Effector memory CD4-positive, alpha-beta T cell (primary cell): ENCODE measurements around the gene VN1R2.
"Not testable (repeated sequence)": the region's sequence is repeated elsewhere in the genome, so short reads cannot be mapped to it uniquely, and the experiment has no call there.

ENCODE experiments used
- DNase-seq, 3 donors: peaks; one replicate each; pipeline ENCODE4 v3.0.0-alpha.2; 2020
- H3K27ac ChIP-seq: 2 replicates; pipeline ENCODE4 v1.7.0; 2013; ENCODE audit warnings: mild to moderate bottlenecking, low read length, moderate library complexity; ENCODE audit not compliant: insufficient read depth, poor library complexity, severe bottlenecking
- H3K27me3 ChIP-seq: replicated peaks from 2 replicates; pipeline ENCODE4 v1.7.0; 2013; ENCODE audit warnings: mild to moderate bottlenecking, low read length; ENCODE audit not compliant: insufficient read depth, control insufficient read depth, poor library complexity, severe bottlenecking
- H3K36me3 ChIP-seq: 2 replicates; pipeline ENCODE4 v1.7.0; 2013; ENCODE audit warnings: mild to moderate bottlenecking, low read length, moderate library complexity; ENCODE audit not compliant: control insufficient read depth, insufficient read depth
- H3K4me1 ChIP-seq: 2 replicates; pipeline ENCODE4 v1.7.0; 2013; ENCODE audit warnings: low read length, mild to moderate bottlenecking; ENCODE audit not compliant: control insufficient read depth, insufficient read depth, poor library complexity, severe bottlenecking
- H3K4me3 ChIP-seq: 2 replicates; pipeline ENCODE4 v1.7.0; 2013; ENCODE audit warnings: low read length, low read depth, mild to moderate bottlenecking; ENCODE audit not compliant: insufficient read depth, poor library complexity, severe bottlenecking
- H3K9me3 ChIP-seq: 2 replicates; pipeline ENCODE4 v1.7.0; 2013; ENCODE audit warnings: mild to moderate bottlenecking, low read length, moderate library complexity; ENCODE audit not compliant: control insufficient read depth

VN1R2 gene

DNA sequence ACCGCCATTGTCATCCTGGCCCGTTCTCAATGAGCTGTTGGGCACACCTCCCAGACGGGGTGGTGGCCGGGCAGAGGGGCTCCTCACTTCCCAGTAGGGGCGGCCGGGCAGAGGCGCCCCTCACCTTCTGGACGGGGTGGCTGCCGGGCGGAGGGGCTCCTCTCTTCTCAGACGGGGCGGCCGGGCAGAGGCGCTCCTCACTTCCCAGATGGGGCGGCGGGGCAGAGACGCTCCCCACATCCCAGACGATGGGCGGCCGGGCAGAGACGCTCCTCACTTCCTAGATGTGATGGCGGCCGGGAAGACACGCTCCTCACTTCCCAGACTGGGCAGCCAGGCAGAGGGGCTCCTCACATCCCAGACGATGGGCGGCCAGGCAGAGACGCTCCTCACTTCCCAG lies 11.8 kb downstream of the VN1R2 start:
- not testable (repeated sequence) for H3K4me1 ChIP-seq, DNase-seq, H3K27me3 ChIP-seq, H3K9me3 ChIP-seq, H3K4me3 ChIP-seq, H3K27ac ChIP-seq, H3K36me3 ChIP-seq

DNA sequence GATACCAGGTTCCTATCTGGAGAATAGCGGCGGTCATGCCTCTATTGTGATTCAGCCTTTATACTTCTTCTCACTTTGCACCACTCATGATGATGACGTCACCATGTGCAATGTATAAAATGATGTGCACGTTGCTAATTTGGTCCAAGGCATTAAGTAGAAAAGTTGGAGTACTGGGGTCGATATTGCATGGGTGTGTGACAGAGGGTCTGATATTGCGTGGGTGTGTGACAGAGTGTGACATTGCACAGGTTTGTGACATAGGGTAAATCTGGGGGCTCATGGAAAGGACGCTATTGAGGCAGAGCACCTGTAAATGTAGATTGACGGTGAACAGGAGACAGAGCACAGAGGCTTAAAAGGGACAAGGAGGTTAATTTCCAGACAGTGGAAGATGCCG lies 14.0 kb downstream of the VN1R2 start:
- Histone ChIP-seq H3K36me3 (no peaks in the 10 kb centered on the region), H3K27ac (no peak overlapping the region), H3K4me3 (no peak overlapping the region), H3K27me3 (no peaks in the 10 kb centered on the region), H3K9me3 (no peaks in the 10 kb centered on the region), H3K4me1 (no peaks in the 10 kb centered on the region)
- DNase-seq, result no peak

DNA sequence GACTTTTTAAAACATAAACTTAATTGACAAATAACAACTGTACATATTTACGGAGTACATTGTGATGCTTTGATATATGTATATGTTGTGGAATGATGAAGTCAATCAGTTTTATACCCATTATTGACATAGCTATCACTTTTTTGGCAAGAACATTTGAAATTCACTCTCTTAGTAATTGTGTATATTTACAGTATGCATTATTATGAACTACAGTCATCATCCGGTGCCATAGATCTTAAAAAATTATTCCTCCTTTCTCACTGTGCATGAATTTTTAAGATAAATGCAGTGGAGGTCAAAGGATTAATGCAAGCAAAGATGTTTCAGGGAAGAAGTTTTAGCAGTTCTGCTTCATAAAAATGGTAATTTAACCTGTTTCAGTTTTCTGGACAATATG lies 17.4 kb downstream of the VN1R2 start:
- H3K36me3 ChIP-seq, result no peaks in the 10 kb centered on the region
- H3K4me1 ChIP-seq, result no peaks in the 10 kb centered on the region
- no peak overlapping the region for H3K4me3 ChIP-seq
- no peak for DNase-seq
- no peaks in the 10 kb centered on the region for H3K9me3 ChIP-seq
- H3K27ac ChIP-seq, result no peak overlapping the region
- no peaks in the 10 kb centered on the region for H3K27me3 ChIP-seq

GRCh38 chr19:53281947-53282346 lies 23.9 kb downstream of the VN1R2 start:
- H3K9me3 ChIP-seq, result not testable (repeated sequence)

GRCh38 chr19:53285087-53285486 lies 27.0 kb downstream of the VN1R2 start:
- no peaks in the 10 kb centered on the region for H3K36me3 ChIP-seq
- no peak overlapping the region for H3K4me3 ChIP-seq
- no peaks in the 10 kb centered on the region for H3K27me3 ChIP-seq
- no peak overlapping the region for H3K27ac ChIP-seq
- H3K4me1 ChIP-seq, result no peaks in the 10 kb centered on the region
- no peak for DNase-seq
- no peaks in the 10 kb centered on the region for H3K9me3 ChIP-seq

More at GRCh38 chr19:53281947-53282346, 23.9 kb downstream of the VN1R2 start:
- not testable (repeated sequence) for H3K4me3 ChIP-seq, DNase-seq, H3K27me3 ChIP-seq, H3K27ac ChIP-seq, H3K36me3 ChIP-seq, H3K4me1 ChIP-seq

DNA sequence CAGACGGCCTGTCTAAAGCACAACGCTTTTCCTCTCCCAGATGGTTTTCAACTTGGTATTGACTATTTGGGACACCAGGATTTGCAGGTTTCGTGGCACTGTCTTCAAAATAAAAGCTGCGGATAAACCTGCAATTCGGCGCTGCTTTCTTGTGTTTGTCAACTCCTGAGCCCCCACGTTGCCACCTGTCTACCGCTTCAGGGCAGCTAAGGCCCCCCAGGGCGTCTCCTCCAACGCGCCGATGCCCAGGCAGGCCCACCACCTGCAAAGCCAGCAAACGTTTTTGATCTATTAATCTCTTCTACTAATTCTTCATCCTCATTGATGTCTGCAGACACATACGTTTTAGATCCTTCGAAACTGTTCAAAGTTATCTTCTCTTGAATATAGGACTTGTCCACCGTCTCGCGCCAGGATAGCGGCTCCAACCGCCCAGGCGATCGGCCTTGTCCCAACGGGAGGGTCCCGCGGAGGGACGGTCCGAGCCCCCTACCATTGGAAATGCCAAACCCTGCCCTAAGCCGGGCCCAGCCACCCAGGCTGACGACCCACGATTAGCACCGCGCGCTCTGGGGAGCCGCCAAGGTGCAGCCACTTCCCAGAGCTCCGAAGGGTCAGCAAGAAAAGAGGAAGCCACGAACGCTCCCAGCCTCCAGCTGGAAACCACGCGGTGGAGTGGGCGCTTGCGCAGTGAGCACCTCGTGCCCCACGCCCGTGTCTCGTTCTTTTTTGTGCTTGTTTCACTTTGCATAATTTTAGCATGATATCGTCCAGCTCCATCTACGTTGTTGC lies 32.9 kb downstream of the VN1R2 start:
- H3K4me3 ChIP-seq, result no peak overlapping the region
- peaks cover 4% of the 10 kb centered on the region for H3K9me3 ChIP-seq

GRCh38 chr19:53294786-53295441 lies 36.8 kb downstream of the VN1R2 start:
- no peak for DNase-seq
- no peaks in the 10 kb centered on the region for H3K4me1 ChIP-seq
- no peaks in the 10 kb centered on the region for H3K36me3 ChIP-seq
- H3K9me3 ChIP-seq, result peaks cover 4% of the 10 kb centered on the region
- no peaks in the 10 kb centered on the region for H3K27me3 ChIP-seq
- no peak overlapping the region for H3K27ac ChIP-seq
- H3K4me3 ChIP-seq, result no peak overlapping the region

More for the DNA sequence above, 32.9 kb downstream of the VN1R2 start:
- Histone ChIP-seq H3K27me3 (no peaks in the 10 kb centered on the region), H3K36me3 (no peaks in the 10 kb centered on the region), H3K27ac (no peak overlapping the region), H3K4me1 (no peaks in the 10 kb centered on the region)
- no peak for DNase-seq

DNA sequence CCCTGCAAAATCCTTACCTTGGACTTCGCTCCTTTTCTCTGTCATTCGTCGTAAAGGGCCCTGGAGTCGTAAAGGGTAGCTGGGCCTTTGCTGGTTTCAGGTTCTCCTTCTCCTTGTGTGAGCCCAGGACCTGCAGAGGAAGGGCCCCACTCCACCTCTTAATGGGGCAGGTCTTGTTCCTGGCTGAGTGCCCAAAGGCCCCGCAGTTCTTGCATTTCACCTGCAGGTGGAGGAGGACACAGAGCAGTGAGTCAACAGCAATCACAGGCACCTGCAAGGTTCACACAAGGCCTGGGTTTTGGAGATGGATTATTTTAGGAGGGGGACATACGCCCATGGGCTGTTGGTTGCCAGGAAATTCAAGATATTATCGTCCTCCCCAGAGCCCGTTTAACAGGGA lies 43.2 kb downstream of the VN1R2 start:
- not testable (repeated sequence) for H3K36me3 ChIP-seq, DNase-seq, H3K27ac ChIP-seq, H3K4me3 ChIP-seq, H3K27me3 ChIP-seq, H3K4me1 ChIP-seq, H3K9me3 ChIP-seq

DNA sequence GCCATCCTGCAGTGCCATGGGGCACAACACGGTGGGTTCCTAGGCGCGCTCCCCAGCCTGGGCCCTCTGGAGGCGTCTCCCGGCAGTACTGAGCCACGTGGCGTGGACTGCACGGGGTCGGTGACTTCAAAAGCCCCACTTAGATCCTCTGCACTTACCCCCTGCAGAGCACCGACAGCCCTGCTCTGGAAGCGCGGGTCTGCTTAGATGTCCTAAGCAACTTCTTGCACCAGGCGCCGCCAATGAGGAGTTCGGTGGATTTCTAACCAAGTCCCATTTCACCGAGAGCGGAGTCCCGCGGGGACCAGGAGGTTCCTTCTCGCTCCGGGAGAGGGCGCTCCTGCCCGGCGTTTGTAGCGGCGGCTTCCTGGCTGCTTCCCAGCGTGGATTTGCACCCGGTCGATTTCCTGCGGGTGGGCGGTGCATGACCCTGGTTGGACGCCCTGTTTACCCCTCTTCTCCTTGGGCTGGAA lies 50.3 kb downstream of the VN1R2 start:
- H3K27me3 ChIP-seq, result no peaks in the 10 kb centered on the region
- no peaks in the 10 kb centered on the region for H3K36me3 ChIP-seq
- H3K4me3 ChIP-seq, result no peak overlapping the region
- H3K27ac ChIP-seq, result no peak overlapping the region
- no peaks in the 10 kb centered on the region for H3K9me3 ChIP-seq
- no peak for DNase-seq
- no peaks in the 10 kb centered on the region for H3K4me1 ChIP-seq
